M059J (cell line): ENCODE data around the gene CD82. TPM values are rescaled to one million over a fixed set of nuclear protein-coding genes. Genes with fewer than 3 reads are reported as not detected.
"Not testable (repeated sequence)": the region's sequence is repeated elsewhere in the genome, so short reads cannot be mapped to it uniquely, and the experiment has no call there.

ENCODE experiments used
- DNase-seq: peaks from one replicate; pipeline ENCODE4 v3.0.0-alpha.2; 2012; ENCODE audit warnings: low read depth
- total RNA-seq: library from RNA; depleted of rRNA; stranded (reverse); fragments of >200 nt; shearing (Covaris generic); gene quantifications from 2 replicates; pipeline ENCODE4 v1.2.3, GENCODE V29; 2014

CD82 gene
- total RNA-seq, 1 experiment from 2014 or later: 50.0 TPM

DNA sequence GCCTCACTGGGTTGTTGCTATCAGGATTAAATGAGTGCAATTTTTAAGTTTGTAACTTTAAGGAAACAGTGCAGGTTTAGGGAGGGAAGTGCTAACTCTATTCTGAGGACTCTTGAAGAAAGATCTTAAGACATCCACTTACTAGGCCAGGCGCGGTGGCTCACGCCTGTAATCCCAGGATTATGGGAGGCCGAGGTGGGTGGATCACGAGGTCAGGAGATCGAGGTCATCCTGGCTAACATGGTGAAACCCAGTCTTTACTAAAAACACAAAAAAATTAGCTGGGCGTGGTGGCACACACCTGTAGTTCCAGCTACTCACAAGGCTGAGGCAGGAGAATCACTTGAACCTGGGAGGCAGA lies 5.5 kb upstream of the CD82 start:
- DNase-seq: not testable (repeated sequence)

DNA sequence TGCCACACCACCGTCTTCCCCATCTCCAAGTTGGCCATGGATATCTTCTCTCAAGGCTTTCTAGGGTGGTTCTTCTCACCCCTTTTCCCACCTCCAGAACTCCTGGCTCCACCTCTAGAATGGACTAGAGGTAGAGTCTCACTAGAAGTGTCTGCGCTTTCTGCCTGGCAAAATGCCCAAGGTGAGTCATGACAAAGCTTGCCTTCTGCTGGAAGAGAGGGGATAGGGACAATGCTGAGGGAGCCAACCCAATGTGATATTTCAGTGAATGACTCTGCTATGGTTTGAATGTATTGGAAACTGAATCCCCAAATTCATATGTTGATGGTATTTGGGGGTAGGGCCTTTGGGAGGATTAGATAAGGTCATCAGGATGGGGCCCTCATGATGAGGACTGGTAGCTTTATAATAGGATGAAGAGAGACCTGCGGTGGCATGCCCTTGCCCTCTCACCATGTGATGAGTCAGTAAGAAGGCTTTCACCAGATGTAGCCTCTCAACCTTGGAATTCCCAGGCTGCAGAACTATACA lies 4.1 kb upstream of the CD82 start:
- peak; percentile 75 for DNase-seq

DNA sequence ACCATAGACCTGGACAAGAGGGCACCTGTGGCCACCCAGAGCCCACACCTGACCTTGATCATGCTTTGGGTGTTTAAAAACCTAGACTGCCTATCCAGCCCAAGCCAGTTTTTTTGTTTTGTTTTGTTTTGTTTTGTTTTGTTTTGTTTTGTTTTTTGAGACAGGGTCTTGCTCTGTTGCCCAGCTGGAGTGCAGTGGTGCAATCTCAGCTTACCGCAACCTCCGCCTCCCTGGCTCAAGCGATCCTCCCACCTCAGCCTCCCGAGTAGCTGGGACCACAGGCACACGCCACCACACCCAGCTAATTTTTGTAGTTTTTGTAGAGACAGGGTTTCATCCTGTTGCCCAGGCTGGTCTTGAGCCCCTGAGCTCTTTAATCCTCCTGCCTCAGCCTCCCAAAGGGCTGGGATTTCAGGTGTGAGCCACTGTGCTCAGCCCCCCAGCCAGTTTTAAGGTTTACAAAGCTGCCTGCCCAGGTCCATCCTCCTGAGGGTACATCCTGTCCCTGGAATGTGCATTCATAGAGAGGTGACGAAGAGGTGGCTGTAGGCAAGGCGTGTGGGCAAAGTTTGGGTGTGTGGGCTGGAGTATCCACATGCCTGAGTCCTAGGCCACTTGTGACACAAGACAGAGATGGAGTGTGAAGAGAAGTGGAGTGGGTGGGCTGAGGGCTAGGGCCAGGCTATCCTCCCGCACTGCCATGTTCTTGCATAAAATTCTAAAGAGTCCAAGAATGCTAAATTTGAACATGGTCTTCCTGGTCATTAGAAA lies 3.3 kb upstream of the CD82 start:
- no peak for DNase-seq

DNA sequence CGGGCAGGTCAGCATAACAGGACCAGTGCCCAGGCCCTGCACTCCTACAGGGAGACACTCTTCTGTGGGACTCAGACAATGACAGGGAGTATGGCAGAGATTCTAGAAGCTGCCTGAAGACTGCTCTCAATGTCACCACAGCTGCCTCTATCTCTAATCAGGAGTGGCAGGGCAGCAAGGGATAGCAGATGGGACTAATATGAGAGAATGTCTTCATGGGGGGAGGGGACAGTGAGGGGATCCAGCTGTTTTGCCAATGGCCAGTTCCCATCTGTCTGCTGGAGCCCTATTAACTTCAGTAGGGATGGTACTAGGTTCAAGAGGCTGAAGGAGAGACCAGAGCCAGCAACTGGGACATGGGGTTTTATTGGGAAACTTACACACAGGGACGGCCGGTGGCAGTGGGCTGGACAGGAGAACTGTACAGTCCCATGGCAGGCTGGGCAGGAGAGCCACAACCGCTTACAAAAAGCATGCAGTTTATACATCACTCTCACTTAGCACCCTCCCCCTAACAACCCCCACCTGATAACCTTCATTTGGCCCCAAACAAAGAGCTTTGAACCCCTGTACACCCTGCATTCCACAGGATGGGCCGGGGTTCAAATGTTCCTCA lies 2.5 kb upstream of the CD82 start:
- no peak for DNase-seq

DNA sequence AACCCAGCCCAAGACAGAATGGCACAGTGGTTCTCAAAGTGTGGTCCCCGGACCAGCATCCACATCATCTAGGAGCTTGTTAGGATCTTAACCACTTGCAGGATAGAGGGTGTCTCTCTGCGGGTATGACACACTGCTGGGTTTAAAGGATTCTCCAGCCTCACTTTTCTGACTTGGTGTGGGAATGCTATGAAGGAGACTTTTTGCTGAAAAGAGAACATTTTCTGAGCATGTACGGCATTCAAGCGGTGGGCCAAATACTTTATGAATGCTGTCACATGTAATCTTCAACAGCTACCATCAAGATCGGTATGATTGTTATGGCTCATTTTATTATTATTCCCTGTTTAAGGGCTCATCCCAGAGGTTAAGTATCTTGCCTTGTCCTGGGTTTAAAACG lies 1.8 kb upstream of the CD82 start:
- DNase-seq: no peak

DNA sequence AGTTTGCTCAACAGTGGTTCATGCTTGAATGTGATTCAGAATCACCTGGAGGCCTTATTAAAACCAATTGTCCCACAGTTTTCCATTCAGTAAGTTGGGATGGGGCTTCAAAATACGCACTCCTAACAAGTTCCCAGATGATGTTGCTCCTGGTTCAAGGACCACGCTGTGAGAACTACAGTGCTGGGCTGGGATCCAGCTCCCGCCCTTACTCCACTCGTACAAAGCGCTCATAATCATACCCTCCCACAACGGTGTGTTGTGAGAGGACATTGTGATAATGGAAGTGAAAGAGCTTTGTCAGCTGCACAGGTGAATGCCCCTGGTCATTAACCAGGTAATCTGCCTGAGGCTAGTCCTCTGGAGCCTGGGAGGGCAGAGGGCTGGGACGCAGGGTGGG lies 1.3 kb upstream of the CD82 start:
- no peak for DNase-seq

DNA sequence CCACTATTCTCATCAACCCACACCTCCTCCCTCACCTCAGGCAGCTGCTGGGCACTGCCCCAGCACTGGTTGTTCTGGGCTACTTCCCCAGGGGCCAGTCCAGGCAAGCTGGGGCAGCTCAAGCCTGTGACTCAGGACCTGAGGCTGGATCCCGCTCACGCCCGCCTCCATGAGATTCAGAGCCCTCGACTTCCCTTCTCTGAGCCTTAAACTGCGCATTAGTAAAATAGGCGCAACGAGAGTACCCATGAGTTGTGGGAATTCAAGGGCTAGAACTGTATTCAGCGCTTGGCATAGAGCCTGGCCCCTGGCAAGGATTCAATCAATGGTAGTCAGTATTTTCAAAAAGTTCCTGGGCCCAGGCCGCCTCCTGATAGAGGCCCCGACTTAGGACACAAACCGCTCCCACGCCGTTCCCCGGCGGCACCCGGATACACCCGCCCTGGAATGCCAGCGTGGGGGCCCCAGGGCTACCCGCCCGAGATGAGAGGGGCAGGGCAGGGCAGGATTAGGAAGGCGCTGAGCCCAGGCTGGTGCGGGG lies 723 bp upstream of the CD82 start:
- peak; percentile 91 for DNase-seq

DNA sequence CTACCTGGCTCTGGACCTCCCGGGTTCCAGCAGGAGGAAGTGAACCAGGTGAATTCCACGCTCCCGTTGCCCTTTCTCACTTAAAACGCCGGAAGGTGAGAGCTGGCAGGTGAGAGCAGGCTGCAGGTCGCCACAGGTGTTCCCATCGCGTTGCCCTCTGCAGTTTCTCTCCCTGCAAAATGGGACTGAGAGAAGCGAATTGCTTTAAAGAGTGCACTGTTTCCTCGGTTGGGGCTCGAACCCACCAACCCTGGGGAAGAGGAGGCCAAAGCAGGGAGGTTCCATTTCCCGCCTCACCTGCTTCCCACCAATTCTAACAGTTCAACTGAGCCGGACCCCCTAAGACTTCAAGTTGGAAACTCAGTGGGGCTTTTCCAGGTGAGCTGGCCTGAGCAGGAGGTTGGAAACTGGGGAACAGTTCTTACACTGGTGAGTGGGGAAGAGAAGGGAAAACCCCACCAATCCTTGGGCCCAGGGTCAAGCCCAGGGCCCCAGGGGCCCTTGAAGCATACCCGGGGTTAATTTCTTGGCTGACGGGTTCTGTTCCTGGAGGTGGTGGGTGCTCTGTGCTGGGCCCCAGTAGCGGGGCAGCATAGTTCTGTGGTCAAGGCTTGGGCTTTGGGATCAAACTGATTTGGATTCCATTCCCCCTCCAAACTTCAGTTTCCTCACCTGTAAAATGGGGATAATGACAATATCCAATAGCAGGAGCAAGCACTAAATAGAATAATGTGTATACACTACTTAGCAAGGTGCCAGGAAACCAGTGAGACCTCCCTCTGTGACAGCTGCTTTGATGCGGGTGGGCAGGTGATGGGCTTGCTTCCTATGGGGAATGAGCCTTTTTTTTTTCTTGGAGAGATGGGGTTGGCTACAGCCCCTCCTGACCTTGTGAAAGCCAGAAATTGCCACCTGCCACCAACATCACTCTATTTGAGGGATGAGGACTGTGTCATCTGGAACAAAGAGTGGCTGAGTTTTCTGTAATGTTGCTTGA lies 788 bp downstream of the CD82 start:
- no peak for DNase-seq

DNA sequence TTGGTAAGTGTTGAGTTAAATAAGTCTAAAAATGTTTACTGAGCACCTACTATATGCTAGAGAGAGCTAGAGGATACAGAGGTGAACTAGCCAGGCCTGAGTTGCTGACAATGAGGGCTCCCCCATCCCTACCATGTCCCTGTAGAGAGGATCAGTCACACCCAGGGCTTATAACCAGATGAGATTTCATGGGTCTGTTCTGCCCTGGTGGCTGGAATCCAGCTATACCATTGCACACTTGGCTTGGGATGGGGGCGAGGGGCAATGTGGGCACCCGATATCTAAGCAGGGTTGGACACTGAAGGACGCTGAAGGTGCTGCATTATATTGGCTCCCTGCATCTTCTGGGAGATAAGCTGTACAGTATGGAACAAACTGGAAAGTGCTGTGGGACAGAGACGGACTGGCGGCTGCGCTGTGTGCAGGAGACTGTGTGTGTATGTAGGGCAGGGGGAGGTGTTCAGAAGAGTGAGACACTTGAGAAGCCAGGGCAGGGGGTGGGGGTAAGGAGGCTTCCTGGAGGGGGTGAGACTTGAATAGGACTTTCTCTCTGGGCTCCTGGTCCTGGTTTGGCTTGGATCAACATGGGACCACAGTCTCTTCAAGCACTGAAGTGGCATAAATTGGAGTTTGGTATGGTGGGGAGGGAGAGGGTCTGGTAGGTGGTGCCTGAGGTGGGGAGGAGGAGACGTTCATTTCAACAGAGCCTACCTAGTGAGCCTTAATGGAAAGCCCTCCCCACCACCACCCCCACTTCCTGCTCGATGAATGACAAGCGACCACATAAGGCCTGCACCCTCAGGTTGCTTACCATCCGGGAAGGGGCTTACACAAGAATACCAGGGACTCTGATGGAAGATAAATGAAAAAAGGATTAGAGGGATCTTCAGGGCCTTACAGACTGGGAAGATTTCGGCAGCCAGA lies 1.8 kb downstream of the CD82 start:
- DNase-seq: no peak

DNA sequence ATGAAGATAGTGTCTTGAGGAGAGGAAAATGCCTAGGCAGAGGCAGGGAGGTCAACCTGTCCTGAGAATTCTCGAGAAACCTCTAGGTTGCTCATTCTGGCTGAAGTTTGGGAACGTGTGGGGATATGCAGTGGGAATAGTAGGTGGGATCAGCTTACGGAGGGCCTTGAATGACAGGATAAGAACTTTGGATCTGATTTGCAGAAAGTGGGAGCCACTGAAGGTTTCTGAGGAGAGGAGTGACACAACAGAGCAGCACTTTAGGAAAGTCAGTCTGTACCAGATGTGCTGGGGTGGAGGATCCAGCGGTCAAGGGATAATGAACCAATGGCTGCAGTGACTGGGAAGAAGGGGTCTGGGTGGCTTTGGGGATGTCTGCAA lies 2.4 kb downstream of the CD82 start:
- DNase-seq: no peak

DNA sequence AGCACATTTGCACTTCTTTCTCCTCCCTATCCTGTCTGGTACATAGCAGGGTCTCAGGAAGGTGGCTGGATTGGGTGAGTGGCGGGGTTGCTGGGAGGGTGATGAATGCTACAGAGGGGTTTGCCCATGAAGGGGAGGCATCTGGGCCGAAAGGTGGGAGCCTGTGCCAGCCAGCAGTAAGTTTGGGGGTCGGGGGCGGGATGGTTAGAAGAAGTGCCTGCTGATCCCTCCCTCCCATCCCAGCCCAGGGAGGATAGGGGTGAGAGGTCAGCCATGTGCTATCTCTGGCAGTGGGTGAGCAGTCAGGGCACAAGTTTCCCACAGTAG lies 2.8 kb downstream of the CD82 start:
- DNase-seq: no peak

DNA sequence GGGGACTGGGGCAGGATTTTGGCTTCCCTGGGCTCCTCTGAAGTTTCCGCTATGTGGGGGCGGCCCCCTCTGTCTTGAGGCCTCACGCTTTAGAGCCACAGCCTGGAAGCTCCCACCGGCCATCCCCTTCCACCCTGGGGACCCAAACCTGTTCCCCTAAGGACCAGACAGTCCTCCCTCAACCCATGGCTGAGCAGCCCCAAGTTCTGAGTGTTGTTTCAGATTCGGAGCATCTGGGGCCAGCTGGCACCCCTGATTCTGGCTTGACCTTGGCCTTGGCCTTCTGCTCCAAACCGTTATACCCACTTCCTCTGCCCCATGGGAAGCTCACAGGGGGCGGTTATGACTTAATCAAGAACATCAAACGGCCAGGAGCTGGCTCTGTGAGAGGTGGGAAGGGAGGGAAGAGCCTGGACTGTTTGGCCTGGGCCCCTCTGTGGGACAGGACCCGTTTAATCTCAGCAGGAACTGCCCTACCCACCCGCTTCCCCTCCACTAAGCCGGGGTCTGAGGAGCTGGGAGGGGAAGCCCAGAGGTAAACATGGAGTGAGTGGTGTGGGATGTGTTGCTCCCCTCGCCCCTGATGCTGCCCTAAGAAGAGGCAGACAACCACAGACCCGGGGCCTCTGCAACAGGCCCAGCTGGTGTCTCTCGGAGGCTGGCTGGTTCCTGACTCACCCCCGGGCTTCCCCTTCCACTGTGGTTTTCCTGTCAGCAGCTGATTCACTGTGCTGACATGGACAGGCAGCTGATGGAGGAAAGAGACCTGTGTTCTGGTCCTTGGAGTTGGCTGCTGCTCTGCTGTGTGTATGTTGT lies 3.4 kb downstream of the CD82 start:
- peak; percentile 96 for DNase-seq

DNA sequence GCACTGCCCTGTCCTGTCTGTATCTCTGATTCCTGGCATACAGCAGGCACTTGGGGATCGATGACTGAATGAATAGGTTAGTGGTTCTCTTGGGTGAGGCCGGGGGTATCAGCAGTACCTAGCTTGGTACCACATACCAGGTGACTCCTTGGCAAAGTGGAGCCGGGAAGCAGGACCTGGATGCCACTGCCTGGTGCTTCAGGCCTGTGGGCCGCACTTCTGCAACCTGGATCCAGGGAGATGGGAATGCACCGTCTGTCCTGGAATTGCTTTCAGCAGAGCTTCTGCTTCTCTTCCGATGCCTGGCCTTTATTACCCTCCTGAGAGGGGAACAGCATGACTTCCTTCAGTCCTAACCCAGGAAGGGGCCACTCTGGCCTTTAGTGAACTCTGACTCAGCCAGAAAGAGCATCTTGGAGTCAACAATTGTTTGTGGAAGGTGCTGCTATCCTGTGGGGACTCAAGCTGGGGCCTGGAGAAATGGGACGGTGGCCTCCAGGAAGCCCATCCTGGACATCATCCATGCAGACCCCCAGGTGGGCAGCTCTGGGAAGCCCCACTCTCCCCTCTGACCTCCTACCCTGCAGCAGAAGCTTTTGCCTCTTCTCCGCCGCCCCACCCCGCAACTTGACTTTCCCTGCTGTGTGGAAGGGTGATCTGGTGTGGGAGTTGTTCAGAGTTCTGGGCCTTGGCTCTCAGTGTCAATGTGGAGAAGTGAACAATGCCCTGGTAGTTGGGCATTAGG lies 5.1 kb downstream of the CD82 start:
- DNase-seq: peak; percentile 34

DNA sequence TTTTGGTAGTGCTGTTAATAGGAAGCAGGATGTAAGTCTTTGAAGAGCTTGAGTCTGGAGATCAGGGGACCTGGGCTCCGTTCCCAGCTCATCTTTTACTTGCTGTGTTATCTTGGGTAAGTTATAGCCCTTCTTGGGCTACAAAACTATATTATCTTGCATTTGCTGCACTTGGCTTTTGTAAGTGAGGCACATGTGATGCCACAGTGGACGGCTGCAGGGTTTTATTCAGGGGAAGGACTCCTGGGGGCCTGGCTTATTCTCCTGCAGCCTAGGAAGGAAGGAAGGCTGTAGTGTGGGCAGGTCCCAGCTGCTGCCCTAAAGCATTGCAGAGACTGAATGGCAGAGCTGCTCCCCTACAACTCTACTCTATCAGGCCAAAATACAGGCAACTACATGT lies 6.4 kb downstream of the CD82 start:
- no peak for DNase-seq

DNA sequence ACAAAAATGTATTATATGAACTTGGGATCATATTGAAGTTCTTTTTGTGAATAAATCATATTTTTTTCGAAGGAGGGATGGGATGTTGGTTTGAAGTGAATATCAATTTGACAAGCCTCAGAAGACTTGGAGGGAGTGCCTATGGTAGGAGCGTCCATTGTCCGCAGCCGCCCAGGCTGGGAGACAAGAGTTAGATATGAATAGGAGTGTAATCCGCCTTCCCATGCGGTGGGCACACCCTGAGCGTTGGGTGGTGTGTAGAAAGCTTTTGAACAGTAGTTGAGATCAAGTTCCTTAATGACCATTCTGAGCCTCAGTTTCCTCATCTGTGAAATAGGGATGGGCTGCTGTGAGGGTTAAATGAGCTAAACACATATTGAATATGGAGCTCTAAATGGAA lies 7.0 kb downstream of the CD82 start:
- DNase-seq: no peak

DNA sequence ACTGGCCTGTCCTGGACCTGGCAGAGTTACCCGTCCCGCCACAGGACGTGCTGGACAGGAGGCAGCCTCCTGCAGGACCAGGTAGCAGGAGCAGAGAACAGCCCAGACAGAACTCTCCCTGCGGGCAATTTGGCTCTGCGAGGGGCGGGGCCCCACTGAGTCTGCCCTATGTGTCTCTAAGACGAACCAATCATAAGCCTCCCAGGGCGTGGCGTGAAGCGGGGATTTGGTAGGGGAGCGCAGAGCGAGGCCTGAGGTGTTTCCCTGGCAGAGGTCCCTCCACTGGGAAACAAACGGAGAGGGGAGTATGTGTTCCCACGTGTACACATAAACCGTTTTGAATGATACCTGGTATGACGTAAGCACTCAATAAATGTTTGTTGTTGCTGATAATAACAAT lies 7.4 kb downstream of the CD82 start:
- DNase-seq: no peak

DNA sequence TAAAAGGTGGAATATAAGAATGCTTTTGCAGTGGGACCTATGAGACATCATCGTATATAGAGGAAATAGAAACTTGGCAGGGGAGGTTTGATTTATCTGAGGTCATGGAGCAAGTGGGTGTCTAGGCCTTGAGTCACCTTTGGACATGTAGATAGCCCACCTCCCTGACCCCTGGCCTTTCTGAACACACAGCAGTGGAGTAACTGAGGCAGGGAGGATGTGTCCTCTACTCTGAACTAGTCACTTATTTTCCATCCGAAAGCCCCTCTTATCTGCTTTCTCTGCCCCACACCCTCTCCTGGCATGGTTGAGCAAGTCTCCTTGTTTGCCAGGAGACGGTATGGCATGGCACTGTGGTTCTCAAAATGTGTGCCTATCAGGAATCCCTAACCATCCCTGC lies 7.9 kb downstream of the CD82 start:
- peak; percentile 48 for DNase-seq

DNA sequence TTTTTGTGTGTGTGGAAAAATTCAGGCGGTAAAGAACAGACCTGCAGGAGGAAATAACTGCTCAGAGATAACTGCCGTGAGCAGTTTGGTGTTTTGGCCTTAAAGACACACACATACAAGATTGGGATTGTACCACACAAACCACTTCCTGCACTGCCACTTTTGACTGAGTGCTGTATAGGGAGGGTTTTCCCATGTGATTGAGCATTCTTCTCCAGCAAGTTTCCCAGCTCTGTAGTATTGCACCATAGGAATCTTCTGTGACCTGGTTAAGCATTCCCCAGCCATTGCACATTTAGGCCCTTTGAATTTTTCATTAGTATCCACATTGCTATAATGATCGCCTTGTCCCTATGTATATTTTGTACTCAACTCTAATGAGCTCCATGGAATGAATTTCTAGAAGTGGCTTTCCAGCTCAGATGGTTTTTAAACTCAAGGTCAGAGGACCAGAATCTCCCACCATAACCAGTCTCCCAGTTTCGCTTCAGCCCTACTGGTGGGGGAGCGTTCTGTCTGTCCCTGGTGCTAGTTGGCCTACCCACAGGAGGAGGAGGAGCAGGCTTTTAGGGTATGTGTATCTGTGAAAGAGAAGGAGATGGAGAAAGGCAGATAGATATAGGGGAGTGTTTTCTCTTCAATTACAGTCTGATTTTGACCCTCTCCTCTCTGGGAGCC lies 9.3 kb downstream of the CD82 start:
- DNase-seq: peak; percentile 97

DNA sequence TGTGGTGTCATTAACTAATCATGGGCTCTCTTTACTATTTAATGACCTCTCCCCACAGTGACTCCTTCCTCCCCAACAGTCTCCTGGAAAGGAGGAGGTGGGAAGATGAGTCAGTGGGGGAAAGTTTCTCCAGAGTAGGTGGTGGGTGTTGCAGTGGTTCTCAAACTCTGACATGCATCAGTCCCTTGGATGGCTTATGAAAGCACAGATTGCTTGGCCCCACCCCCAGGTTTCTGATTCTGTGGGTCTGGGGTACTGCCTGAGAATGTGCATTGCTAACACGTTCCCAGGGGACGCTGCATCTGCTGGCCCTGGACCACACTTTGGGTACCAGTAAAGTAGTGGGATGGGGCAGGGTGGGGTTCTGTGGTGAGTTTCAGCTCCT lies 9.8 kb downstream of the CD82 start:
- peak; percentile 85 for DNase-seq
